NCI-H1092 treated with DMSO at 0.1 percent for 48 hours (cell line): ENCODE data around the gene NR2F1.

Source experiments
- DNase-seq: peaks from one replicate; lab custom pipeline; 2025; lab: John Stamatoyannopoulos, UW

NR2F1 gene

GRCh38 chr5:93591323-93591945 lies 8.4 kb downstream of the NR2F1 start:
- DNase-seq: no peak

GRCh38 chr5:93592883-93593282 lies 9.9 kb downstream of the NR2F1 start:
- no peak for DNase-seq

- DNase-seq: no peak
These were observed 10.6 kb downstream of the NR2F1 start for GRCh38 chr5:93593476-93594131.

GRCh38 chr5:93594591-93595419 lies 11.8 kb downstream of the NR2F1 start:
- no peak for DNase-seq

GRCh38 chr5:93595420-93596147 lies 12.6 kb downstream of the NR2F1 start:
- DNase-seq: no peak

- DNase-seq: no peak
These were observed 13.3 kb downstream of the NR2F1 start for GRCh38 chr5:93596310-93596675.

GRCh38 chr5:93596676-93597490 lies 13.9 kb downstream of the NR2F1 start:
- DNase-seq: no peak

- DNase-seq: no peak
These were observed 15.3 kb downstream of the NR2F1 start for GRCh38 chr5:93598091-93599000.

- no peak for DNase-seq
These were observed 16.0 kb downstream of the NR2F1 start for GRCh38 chr5:93599001-93599379.

- no peak for DNase-seq
These were observed 16.5 kb downstream of the NR2F1 start for GRCh38 chr5:93599399-93600120.

- no peak for DNase-seq
These were observed 17.5 kb downstream of the NR2F1 start for GRCh38 chr5:93600409-93601070.

GRCh38 chr5:93601071-93601801 lies 18.2 kb downstream of the NR2F1 start:
- no peak for DNase-seq

GRCh38 chr5:93601802-93602155 lies 18.8 kb downstream of the NR2F1 start:
- DNase-seq: no peak

- DNase-seq: no peak
These were observed 19.4 kb downstream of the NR2F1 start for GRCh38 chr5:93602241-93603077.

GRCh38 chr5:93603078-93603792 lies 20.2 kb downstream of the NR2F1 start:
- no peak for DNase-seq

GRCh38 chr5:93603793-93604643 lies 21.0 kb downstream of the NR2F1 start:
- no peak for DNase-seq
